ENCODE data around the gene CAPN10.

The CAPN10 gene

GRCh38 chr2:240624011-240624949, 37.7 kb downstream of the CAPN10 start:
- Histone ChIP-seq H3K36me3 (ENCODE audit: insufficient read depth, insufficient read length, low read length) (no peaks in the 10 kb centered on the region), H3K27me3 (ENCODE audit: insufficient read depth, insufficient read length) (no peaks in the 10 kb centered on the region), H3K9me3 (ENCODE audit: insufficient read depth, low read length) (peaks cover 2% of the 10 kb centered on the region; the same call in 1 of the 2 replicates), H3K4me3 (ENCODE audit: insufficient read length, low read depth) (no peak overlapping the region), H3K4me1 (ENCODE audit: insufficient read depth, insufficient read length) (peaks cover 24% of the 10 kb centered on the region), H3K9ac (ENCODE audit: insufficient read length, low read depth) (no peak overlapping the region)
- DNase-seq (ENCODE audit: low read depth, low spot score), result no peak
- TF ChIP-seq SUZ12 (IDR thresholded peaks at IDR 0.05; ENCODE audit: extremely low read depth, insufficient read depth, insufficient read length) (no peak), YY1 (IDR thresholded peaks at IDR 0.05; ENCODE audit: insufficient read depth, insufficient read length) (no peak), ZNF274 (IDR thresholded peaks at IDR 0.05; ENCODE audit: low read depth, low read length) (no peak)

DNA sequence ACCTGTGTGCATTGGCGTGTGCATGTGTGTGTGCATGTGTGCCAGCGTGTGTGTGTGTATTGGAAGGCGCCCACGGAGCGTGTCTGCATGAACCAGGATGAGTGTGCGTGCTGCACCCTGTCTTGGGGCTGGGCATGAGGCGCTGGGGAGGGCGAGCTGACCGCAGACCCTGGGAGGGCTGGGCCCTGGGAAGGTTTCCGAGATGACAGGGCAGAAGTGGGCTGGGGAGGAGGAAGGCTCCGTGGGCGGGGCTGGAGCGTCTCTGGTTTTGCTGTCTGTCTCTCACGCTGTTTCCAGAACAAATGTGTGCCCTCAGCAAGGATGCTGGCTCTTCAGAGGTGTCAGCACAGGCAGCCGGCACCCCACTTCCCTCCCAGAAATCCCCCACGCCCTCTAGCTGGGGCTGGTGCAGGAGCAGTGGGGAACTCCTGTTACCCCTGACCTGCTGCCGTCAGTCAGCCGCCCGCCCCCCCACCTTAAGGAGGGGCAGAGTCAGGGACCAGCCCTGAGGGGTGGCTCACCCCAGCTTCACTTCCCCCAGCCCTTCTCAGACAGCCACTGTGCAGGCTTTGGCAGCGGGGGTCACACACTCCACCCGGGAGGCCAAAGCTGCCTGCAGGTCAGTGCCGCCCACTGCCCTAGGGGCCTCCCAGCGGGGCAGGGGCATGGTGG, 38.6 kb downstream of the CAPN10 start, which contains the start of gene GPR35:
Gene GPR35, plus strand, starts transcription at position 531 of the 672 bp plus-strand sequence. CDS start 4,473 bp downstream, outside the sequence.
- H3K4me3 ChIP-seq (ENCODE audit: insufficient read length, low read depth), result no peak within 1 kb of the TSS
- H3K4me1 ChIP-seq (ENCODE audit: insufficient read depth, insufficient read length), result peaks cover 24% of the 10 kb centered on the region
- TF ChIP-seq ZNF274 (IDR thresholded peaks at IDR 0.05; ENCODE audit: low read depth, low read length) (no peak), SUZ12 (IDR thresholded peaks at IDR 0.05; ENCODE audit: extremely low read depth, insufficient read depth, insufficient read length) (no peak), YY1 (IDR thresholded peaks at IDR 0.05; ENCODE audit: insufficient read depth, insufficient read length) (no peak)
- no peak within 1 kb of the TSS for H3K9ac ChIP-seq (ENCODE audit: insufficient read length, low read depth)
- H3K9me3 ChIP-seq (ENCODE audit: insufficient read depth, low read length), result no peaks in the 10 kb centered on the region
- DNase-seq (ENCODE audit: low read depth, low spot score), result no peak
- no peaks in the 10 kb centered on the region for H3K27me3 ChIP-seq (ENCODE audit: insufficient read depth, insufficient read length)
- H3K36me3 ChIP-seq (ENCODE audit: insufficient read depth, insufficient read length, low read length), result no peaks in the 10 kb centered on the region

DNA sequence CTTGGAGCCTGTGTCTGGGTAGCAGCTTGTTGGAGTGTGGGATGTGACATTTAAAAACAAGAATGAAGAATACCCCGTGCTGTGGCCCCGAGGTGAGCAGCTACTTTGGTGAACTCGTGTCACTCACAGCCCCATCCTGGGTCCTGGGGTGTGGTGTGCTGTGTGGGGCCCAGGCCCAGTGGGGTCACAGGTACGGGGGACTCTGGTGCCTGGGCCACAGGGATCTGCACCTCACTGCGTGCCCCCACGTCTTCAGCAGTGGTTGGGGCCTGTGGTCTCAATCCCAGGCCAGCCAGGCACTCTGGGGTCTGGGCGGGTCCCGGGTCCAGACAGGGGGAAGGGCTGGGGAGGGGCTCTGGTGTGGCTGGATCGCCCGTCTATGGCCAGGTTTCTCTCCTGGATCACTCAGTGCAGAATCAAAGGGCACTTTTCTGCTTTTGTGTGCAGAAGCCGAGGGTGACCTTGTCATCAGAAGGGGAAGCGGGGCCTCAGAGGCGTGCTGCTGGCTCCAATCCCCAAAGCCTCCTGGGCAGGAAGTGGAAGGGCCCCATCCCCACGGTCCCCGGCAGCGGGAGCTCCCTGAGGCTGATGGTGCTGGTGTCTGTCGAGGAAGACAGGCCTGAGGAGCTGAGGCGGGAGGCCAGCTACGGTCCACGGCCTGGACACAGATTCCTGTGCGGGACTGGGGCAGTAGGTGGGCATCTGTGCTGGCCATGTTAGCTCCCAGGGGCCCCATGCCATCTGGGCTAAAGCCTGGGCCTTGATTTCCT, 40.2 kb downstream of the CAPN10 start:
- Histone ChIP-seq H3K36me3 (ENCODE audit: insufficient read depth, insufficient read length, low read length) (no peaks in the 10 kb centered on the region), H3K4me3 (ENCODE audit: insufficient read length, low read depth) (no peak overlapping the region), H3K4me1 (ENCODE audit: insufficient read depth, insufficient read length) (peaks cover 24% of the 10 kb centered on the region), H3K9me3 (ENCODE audit: insufficient read depth, low read length) (no peaks in the 10 kb centered on the region), H3K27me3 (ENCODE audit: insufficient read depth, insufficient read length) (no peaks in the 10 kb centered on the region), H3K9ac (ENCODE audit: insufficient read length, low read depth) (peak overlapping the region; percentile 32)
- TF ChIP-seq YY1 (IDR thresholded peaks at IDR 0.05; ENCODE audit: insufficient read depth, insufficient read length) (no peak), SUZ12 (IDR thresholded peaks at IDR 0.05; ENCODE audit: extremely low read depth, insufficient read depth, insufficient read length) (no peak), ZNF274 (IDR thresholded peaks at IDR 0.05; ENCODE audit: low read depth, low read length) (no peak)
- no peak for DNase-seq (ENCODE audit: low read depth, low spot score)

DNA sequence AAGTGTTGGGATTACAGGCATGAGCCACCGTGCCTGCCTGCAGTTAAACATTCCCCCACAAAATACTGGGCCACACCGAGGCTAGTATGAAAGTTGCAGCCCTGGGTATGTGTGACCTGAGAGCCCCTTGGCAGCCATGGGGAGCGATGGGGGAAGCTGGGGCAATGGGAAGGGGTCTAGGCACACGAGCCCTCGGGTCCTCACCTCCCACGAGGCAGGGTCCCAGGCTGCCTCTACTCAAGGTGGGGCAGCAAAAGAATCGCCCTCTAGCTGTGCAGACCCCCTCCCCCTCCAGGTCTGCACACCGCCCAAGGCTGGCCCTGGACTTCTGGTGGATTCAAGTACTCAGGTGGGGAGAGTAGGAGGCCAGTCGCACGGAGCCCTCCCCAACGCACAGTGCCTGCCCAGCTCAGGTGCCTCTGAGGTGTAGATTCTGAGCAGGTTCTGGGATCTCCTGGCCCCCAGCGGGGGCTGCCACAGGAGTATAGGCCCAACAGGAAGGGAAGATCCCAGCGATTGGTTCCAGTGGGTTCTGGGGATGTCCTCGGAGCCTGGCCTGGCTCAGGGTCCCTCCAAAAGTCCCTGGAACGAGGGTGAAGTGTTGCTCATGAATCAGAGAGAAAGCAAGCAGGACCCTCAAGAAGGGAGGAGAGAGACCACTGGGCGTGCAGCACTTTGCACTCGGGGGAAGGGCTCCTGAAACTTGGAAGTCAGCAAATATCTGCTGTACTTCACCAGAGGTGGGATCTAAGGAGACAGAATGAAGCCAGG, 41.4 kb downstream of the CAPN10 start:
- H3K36me3 ChIP-seq (ENCODE audit: insufficient read depth, insufficient read length, low read length), result no peaks in the 10 kb centered on the region
- TF ChIP-seq SUZ12 (IDR thresholded peaks at IDR 0.05; ENCODE audit: extremely low read depth, insufficient read depth, insufficient read length) (no peak), YY1 (IDR thresholded peaks at IDR 0.05; ENCODE audit: insufficient read depth, insufficient read length) (no peak), ZNF274 (IDR thresholded peaks at IDR 0.05; ENCODE audit: low read depth, low read length) (no peak)
- no peaks in the 10 kb centered on the region for H3K27me3 ChIP-seq (ENCODE audit: insufficient read depth, insufficient read length)
- no peak overlapping the region for H3K4me3 ChIP-seq (ENCODE audit: insufficient read length, low read depth)
- peaks cover 12% of the 10 kb centered on the region; the same call in 1 of the 2 replicates for H3K9me3 ChIP-seq (ENCODE audit: insufficient read depth, low read length)
- DNase-seq (ENCODE audit: low read depth, low spot score), result no peak
- no peak overlapping the region for H3K9ac ChIP-seq (ENCODE audit: insufficient read length, low read depth)
- peaks cover 24% of the 10 kb centered on the region for H3K4me1 ChIP-seq (ENCODE audit: insufficient read depth, insufficient read length)

DNA sequence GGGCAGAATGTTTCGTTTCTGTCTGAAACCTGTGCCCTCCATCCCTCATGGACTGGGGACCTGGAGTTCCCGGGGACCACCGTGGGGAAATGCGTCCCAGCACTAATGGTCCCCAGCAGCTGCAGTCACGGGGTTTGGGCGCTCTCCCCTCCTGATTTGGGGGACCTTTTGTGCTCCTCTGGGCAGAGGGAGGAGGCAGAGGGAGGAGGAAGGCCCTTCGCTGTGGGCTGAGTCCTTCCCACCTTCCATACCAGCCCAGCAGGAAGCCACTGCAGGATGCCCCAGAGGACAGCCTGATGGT, 41.9 kb downstream of the CAPN10 start:
- H3K4me3 ChIP-seq (ENCODE audit: insufficient read length, low read depth), result no peak overlapping the region
- no peak overlapping the region for H3K9ac ChIP-seq (ENCODE audit: insufficient read length, low read depth)
- no peaks in the 10 kb centered on the region for H3K27me3 ChIP-seq (ENCODE audit: insufficient read depth, insufficient read length)
- no peak for TF ChIP-seq SUZ12 (IDR thresholded peaks at IDR 0.05; ENCODE audit: extremely low read depth, insufficient read depth, insufficient read length)
- no peak for TF ChIP-seq YY1 (IDR thresholded peaks at IDR 0.05; ENCODE audit: insufficient read depth, insufficient read length)
- no peak for TF ChIP-seq ZNF274 (IDR thresholded peaks at IDR 0.05; ENCODE audit: low read depth, low read length)
- DNase-seq (ENCODE audit: low read depth, low spot score), result no peak
- H3K9me3 ChIP-seq (ENCODE audit: insufficient read depth, low read length), result peaks cover 17% of the 10 kb centered on the region
- H3K36me3 ChIP-seq (ENCODE audit: insufficient read depth, insufficient read length, low read length), result no peaks in the 10 kb centered on the region
- peaks cover 24% of the 10 kb centered on the region for H3K4me1 ChIP-seq (ENCODE audit: insufficient read depth, insufficient read length)

GRCh38 chr2:240628808-240629618, 42.5 kb downstream of the CAPN10 start:
- Histone ChIP-seq H3K9ac (ENCODE audit: insufficient read length, low read depth) (no peak overlapping the region), H3K27me3 (ENCODE audit: insufficient read depth, insufficient read length) (no peaks in the 10 kb centered on the region), H3K4me1 (ENCODE audit: insufficient read depth, insufficient read length) (peaks cover 24% of the 10 kb centered on the region), H3K9me3 (ENCODE audit: insufficient read depth, low read length) (peaks cover 23% of the 10 kb centered on the region), H3K4me3 (ENCODE audit: insufficient read length, low read depth) (no peak overlapping the region), H3K36me3 (ENCODE audit: insufficient read depth, insufficient read length, low read length) (no peaks in the 10 kb centered on the region)
- no peak for DNase-seq (ENCODE audit: low read depth, low spot score)
- TF ChIP-seq YY1 (IDR thresholded peaks at IDR 0.05; ENCODE audit: insufficient read depth, insufficient read length), result no peak
- no peak for TF ChIP-seq SUZ12 (IDR thresholded peaks at IDR 0.05; ENCODE audit: extremely low read depth, insufficient read depth, insufficient read length)
- no peak for TF ChIP-seq ZNF274 (IDR thresholded peaks at IDR 0.05; ENCODE audit: low read depth, low read length)

All from NT2/D1 (cell line).